Caco-2 (cell line): ENCODE results near the gene NECAB2. TPM values are rescaled to one million over a fixed set of nuclear protein-coding genes. Genes with fewer than 3 reads are reported as not detected.

ENCODE experiments used
- BruUV-seq: library from RNA; stranded (reverse); fragments of 400-500 nt; replicated peaks from 2 replicates; lab custom pipeline; 2021; lab: Mats Ljungman, UMichigan
- CTCF ChIA-PET: fragments of 300-600 bp; sonication (Branson Sonifier 250); formaldehyde crosslinking; loops from one replicate; lab custom pipeline; 2022; ENCODE audit warnings: antibody characterized with exemption; lab: Charles Lee
- POLR2A ChIA-PET: fragments of 300-600 bp; sonication (Branson Sonifier 250); formaldehyde crosslinking; loops from one replicate; lab custom pipeline; 2022; ENCODE audit warnings: antibody characterized with exemption; lab: Charles Lee
- DNase-seq, 2 experiments: peaks; one replicate each; pipeline versions ENCODE4 v3.0.0 to v3.0.0-alpha.2; 2020 to 2022
- H3K27me3 ChIP-seq: replicated peaks from 2 replicates; pipeline ENCODE4 v1.6.0; 2011; ENCODE audit warnings: low read length; ENCODE audit not compliant: control insufficient read depth, insufficient read depth
- H3K36me3 ChIP-seq: 2 replicates; pipeline ENCODE4 v1.5.1; 2011; ENCODE audit warnings: low read length; ENCODE audit not compliant: control insufficient read depth, insufficient read depth
- H3K4me1 ChIP-seq: fragments of 250-450 bp; sonication (Bioruptor Pico); 2 replicates; pipeline ENCODE4 v1.5.1; 2020; ENCODE audit warnings: mild to moderate bottlenecking
- H3K4me3 ChIP-seq: 2 replicates; pipeline ENCODE4 v1.5.1; 2011; ENCODE audit warnings: low read depth, mild to moderate bottlenecking, control low read depth, low read length
- H3K9me3 ChIP-seq: fragments of 250-450 bp; sonication (Bioruptor Pico); 2 replicates; pipeline ENCODE4 v1.5.1; 2020; ENCODE audit warnings: mild to moderate bottlenecking, moderate library complexity
- H3K27ac Mint-ChIP-seq: one replicate; pipeline ENCODE4 v1.8.0; 2022; ENCODE audit warnings: mixed read lengths; ENCODE audit not compliant: unreplicated experiment
- H3K27me3 Mint-ChIP-seq: one replicate; pipeline ENCODE4 v1.8.0; 2022; ENCODE audit warnings: mixed read lengths; ENCODE audit not compliant: insufficient read depth, unreplicated experiment
- H3K36me3 Mint-ChIP-seq: one replicate; pipeline ENCODE4 v1.8.0; 2022; ENCODE audit warnings: mild to moderate bottlenecking, mixed read lengths; ENCODE audit not compliant: insufficient read depth, unreplicated experiment
- H3K4me1 Mint-ChIP-seq: one replicate; pipeline ENCODE4 v1.8.0; 2022; ENCODE audit warnings: low read depth, mixed read lengths; ENCODE audit not compliant: unreplicated experiment
- H3K4me3 Mint-ChIP-seq: one replicate; pipeline ENCODE4 v1.8.0; 2022; ENCODE audit warnings: mild to moderate bottlenecking, moderate library complexity, mixed read lengths; ENCODE audit not compliant: unreplicated experiment
- H3K9me3 Mint-ChIP-seq: one replicate; pipeline ENCODE4 v1.8.0; 2022; ENCODE audit warnings: mixed read lengths; ENCODE audit not compliant: unreplicated experiment
- CTCF ChIP-seq, 2 experiments: fragments of 200-600 bp in 1 of 2; IDR thresholded peaks; 1 replicate in 1 of 2; 2 replicates in 1 of 2; pipeline versions ENCODE4 v1.5.1 to v1.8.0; 2011 to 2022; ENCODE audit warnings: antibody characterized with exemption in 1 of 2, control low read depth in 1 of 2, inconsistent platforms in 1 of 2, low read depth in 1 of 2, low read length in 1 of 2, mild to moderate bottlenecking in 1 of 2, moderate library complexity in 1 of 2; ENCODE audit not compliant: insufficient read depth in 1 of 2, severe bottlenecking in 1 of 2, unreplicated experiment in 1 of 2
- intact Hi-C: fragments of 100-400 bp; cut with micrococcal nuclease; formaldehyde crosslinking; loops from one replicate; pipeline ENCODE4 v1.10.0; 2022; ENCODE audit not compliant: unreplicated experiment
- total RNA-seq: library from RNA; stranded (reverse); gene quantifications from 2 replicates; pipeline ENCODE4 v1.2.3, GENCODE V29; 2022

The NECAB2 gene
- total RNA-seq, 1 experiment from 2014 or later = 0.68 TPM

DNA sequence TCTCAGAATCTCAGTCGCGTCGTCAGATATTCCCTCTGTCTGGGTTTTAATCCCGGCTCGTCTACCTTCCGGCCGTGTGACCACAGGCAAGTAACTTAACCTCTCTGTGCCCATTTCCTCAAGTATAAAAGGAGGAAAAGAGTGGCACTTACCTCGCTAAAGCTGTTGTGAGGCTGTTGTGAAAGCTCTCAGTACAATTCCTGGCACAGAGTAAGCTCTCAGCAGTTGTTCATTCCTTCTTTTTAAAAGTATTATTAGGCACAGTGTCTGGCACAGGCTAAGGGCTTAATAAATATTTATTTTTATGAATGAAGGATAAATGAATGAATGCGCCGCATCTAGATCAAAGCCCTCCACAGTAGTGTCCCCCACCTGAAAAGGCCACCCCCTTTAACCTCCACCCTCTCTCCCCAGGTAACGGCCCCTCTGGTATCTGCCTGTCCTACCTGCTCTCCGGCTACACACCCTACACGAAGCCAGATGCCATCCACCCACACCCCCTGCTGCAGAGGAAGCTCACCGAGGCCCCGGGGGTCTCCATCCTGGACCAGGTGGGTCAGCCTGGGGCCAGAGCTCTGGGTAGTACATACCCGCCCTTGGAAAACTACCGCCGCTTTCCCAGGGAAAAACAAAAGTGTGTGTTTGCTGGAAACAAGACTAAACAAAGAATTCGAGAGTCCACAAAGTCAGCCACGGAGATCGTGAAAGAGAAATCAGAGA is 9.0 kb upstream of the NECAB2 start:
- H3K36me3 ChIP-seq = no peaks in the 10 kb centered on the region; the same call in 1 of the 2 replicates
- Mint-ChIP-seq H3K4me1 (peaks cover 10% of the 10 kb centered on the region), H3K27ac (no peak overlapping the region), H3K9me3 (no peaks in the 10 kb centered on the region), H3K36me3 (peaks cover 43% of the 10 kb centered on the region), H3K4me3 (no peak overlapping the region), H3K27me3 (no peaks in the 10 kb centered on the region)
- no peaks in the 10 kb centered on the region for H3K27me3 ChIP-seq
- H3K4me3 ChIP-seq = no peak overlapping the region
- CTCF ChIA-PET = interaction anchor here (0.9 kb wide), 1 partner anchor 126 kb away, joined by 3 read pairs; no protein-coding TSS in a partner anchor
- H3K4me1 ChIP-seq = peaks cover 7% of the 10 kb centered on the region; the same call in 1 of the 2 replicates
- POLR2A ChIA-PET = no interaction called here
- DNase-seq = no peak
- no peaks in the 10 kb centered on the region for H3K9me3 ChIP-seq
- BruUV-seq = no TSS peak
- intact Hi-C loops = no loop called here
- TF ChIP-seq CTCF (IDR thresholded peaks at IDR 0.05; ENCODE audit: insufficient read depth in 1 of 2, low read depth in 1 of 2, low read length in 1 of 2, severe bottlenecking in 1 of 2, unreplicated experiment in 1 of 2) = no peak

DNA sequence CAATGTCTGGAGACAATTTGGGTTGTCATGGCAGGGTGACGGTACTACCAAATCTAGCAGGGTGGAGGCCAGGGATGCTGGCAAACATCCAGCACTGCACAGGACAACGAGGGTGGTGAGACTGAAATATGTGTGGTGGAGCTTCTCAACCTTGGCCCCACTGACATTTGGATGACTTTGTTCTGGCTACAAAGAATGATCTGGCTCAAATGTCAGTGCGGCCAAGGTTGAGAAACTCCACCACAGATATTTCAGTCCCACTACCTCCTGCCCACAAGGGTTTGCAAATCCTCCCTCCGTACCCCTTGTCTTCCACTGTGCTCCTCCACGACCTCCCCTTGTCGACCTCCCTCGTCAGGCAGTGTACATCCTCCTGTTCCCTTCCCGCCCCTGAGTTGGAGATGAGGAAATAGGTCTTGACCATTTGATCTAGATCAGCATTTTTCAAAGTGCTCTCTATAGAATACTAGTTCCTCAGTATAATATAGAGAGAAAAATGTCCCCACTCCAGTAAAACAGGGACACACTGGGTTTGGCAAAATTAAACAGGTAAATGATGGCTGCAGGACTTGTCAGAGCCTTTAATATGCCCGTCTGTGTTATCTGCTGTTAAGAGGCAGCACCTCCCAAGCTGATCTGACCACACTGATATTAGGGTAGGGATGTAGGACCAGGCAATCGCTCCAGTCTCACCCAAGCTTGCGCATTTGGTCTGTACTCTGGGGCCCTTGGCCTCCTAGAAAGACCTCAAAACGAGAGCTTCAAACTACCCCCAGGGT is 8.2 kb upstream of the NECAB2 start:
- no peak overlapping the region for H3K4me3 ChIP-seq
- H3K4me1 Mint-ChIP-seq = peaks cover 2% of the 10 kb centered on the region
- intact Hi-C loops = no loop called here
- no TSS peak for BruUV-seq
- peaks cover 35% of the 10 kb centered on the region for H3K36me3 Mint-ChIP-seq
- no peaks in the 10 kb centered on the region for H3K27me3 Mint-ChIP-seq
- no peak for TF ChIP-seq CTCF (IDR thresholded peaks at IDR 0.05; ENCODE audit: insufficient read depth in 1 of 2, low read depth in 1 of 2, low read length in 1 of 2, severe bottlenecking in 1 of 2, unreplicated experiment in 1 of 2)
- POLR2A ChIA-PET = no interaction called here
- H3K4me1 ChIP-seq = peaks cover 4% of the 10 kb centered on the region; the same call in 1 of the 2 replicates
- CTCF ChIA-PET = interaction anchor here (0.9 kb wide), 1 partner anchor 125 kb away, joined by 3 read pairs; no protein-coding TSS in a partner anchor
- no peak overlapping the region for H3K4me3 Mint-ChIP-seq
- H3K36me3 ChIP-seq = no peaks in the 10 kb centered on the region; the same call in 1 of the 2 replicates
- H3K27me3 ChIP-seq = no peaks in the 10 kb centered on the region
- no peak overlapping the region for H3K27ac Mint-ChIP-seq
- H3K9me3 Mint-ChIP-seq = no peaks in the 10 kb centered on the region
- no peaks in the 10 kb centered on the region for H3K9me3 ChIP-seq
- DNase-seq = no peak

DNA sequence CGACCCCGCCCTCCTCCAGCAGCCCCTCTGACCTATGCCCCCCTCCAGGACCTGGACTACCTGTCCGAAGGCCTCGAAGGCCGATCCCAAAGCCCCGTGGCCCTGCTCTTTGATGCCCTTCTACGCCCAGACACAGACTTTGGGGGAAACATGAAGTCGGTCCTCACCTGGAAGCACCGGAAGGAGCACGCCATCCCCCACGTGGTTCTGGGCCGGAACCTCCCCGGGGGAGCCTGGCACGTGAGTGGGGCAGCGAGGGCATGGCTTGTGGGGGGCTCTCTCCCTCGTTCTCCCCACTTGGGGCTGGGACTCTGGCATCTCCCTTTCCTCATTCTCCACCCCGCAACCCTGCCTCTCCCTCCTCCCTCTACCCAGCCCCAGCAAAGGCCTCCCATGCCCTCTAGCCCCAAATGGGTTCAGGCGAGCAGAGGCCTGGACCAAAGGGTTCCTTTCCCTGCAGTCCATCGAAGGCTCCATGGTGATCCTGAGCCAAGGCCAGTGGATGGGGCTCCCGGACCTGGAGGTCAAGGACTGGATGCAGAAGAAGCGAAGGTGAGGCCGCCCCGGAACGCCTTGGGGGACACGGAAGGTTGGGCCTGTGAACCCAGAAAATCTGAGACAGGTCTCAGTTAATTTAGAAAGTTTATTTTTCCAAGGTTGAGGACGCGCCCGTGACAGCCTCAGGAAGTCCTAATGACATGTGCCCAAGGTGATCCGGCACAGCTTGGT is 7.4 kb upstream of the NECAB2 start:
- BruUV-seq = no TSS peak
- Histone ChIP-seq H3K9me3 (no peaks in the 10 kb centered on the region), H3K36me3 (no peaks in the 10 kb centered on the region; the same call in 1 of the 2 replicates), H3K4me1 (no peaks in the 10 kb centered on the region), H3K27me3 (no peaks in the 10 kb centered on the region), H3K4me3 (no peak overlapping the region)
- no peak for DNase-seq
- TF ChIP-seq CTCF (IDR thresholded peaks at IDR 0.05; ENCODE audit: insufficient read depth in 1 of 2, low read depth in 1 of 2, low read length in 1 of 2, severe bottlenecking in 1 of 2, unreplicated experiment in 1 of 2) = no peak
- Mint-ChIP-seq H3K4me3 (no peak overlapping the region), H3K4me1 (no peaks in the 10 kb centered on the region), H3K27ac (no peak overlapping the region), H3K9me3 (no peaks in the 10 kb centered on the region), H3K36me3 (peaks cover 34% of the 10 kb centered on the region), H3K27me3 (no peaks in the 10 kb centered on the region)
- intact Hi-C loops = no loop called here
- ChIA-PET POLR2A (no interaction called here), CTCF (no interaction called here)
